OCI-LY7 (cell line): Measurements from ENCODE around the gene RAB11FIP5.

Experiments
- EZH2phosphoT487 ChIP-seq: fragments of 200-600 bp; sonication (generic); IDR thresholded peaks from 2 replicates; pipeline ENCODE4 v1.6.1; 2018; ENCODE audit warnings: low read depth, borderline replicate concordance, mild to moderate bottlenecking, mixed run types, antibody characterized with exemption, low read length, moderate library complexity, mixed read lengths
- TF ChIP-seq, protein P1 (sequence below): fragments of 200-600 bp; sonication (generic); conservative IDR thresholded peaks from 2 replicates; pipeline ENCODE4 v1.5.1; 2014; ENCODE audit warnings: mild to moderate bottlenecking, antibody characterized with exemption, low read length, moderate library complexity, mixed read lengths

- TF ChIP-seq, protein P1, sequence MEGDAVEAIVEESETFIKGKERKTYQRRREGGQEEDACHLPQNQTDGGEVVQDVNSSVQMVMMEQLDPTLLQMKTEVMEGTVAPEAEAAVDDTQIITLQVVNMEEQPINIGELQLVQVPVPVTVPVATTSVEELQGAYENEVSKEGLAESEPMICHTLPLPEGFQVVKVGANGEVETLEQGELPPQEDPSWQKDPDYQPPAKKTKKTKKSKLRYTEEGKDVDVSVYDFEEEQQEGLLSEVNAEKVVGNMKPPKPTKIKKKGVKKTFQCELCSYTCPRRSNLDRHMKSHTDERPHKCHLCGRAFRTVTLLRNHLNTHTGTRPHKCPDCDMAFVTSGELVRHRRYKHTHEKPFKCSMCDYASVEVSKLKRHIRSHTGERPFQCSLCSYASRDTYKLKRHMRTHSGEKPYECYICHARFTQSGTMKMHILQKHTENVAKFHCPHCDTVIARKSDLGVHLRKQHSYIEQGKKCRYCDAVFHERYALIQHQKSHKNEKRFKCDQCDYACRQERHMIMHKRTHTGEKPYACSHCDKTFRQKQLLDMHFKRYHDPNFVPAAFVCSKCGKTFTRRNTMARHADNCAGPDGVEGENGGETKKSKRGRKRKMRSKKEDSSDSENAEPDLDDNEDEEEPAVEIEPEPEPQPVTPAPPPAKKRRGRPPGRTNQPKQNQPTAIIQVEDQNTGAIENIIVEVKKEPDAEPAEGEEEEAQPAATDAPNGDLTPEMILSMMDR: no peak
- no peak for TF ChIP-seq EZH2phosphoT487
Observed at GRCh38 chr2:73105511-73105971, 7.2 kb downstream of the RAB11FIP5 start.
